HFFc6 (cell line): ENCODE data around the gene C11orf42. TPM values are rescaled to one million over a fixed set of nuclear protein-coding genes. Genes with fewer than 3 reads are reported as not detected.

Source experiments
- DNase-seq: peaks from one replicate; pipeline ENCODE4 v3.0.0-alpha.2; 2018
- H3K27ac Mint-ChIP-seq: 2 replicates; pipeline ENCODE4 v1.8.0; 2020; ENCODE audit warnings: mild to moderate bottlenecking, mixed read lengths
- H3K27me3 Mint-ChIP-seq: 2 replicates; pipeline ENCODE4 v1.8.0; 2021; ENCODE audit warnings: mild to moderate bottlenecking, moderate library complexity, mixed read lengths; ENCODE audit not compliant: insufficient read depth
- H3K36me3 Mint-ChIP-seq: 2 replicates; pipeline ENCODE4 v1.8.0; 2021; ENCODE audit warnings: low read depth, mixed read lengths
- H3K4me1 Mint-ChIP-seq: 2 replicates; pipeline ENCODE4 v1.8.0; 2020; ENCODE audit warnings: low read depth, mixed read lengths
- H3K4me3 Mint-ChIP-seq: 2 replicates; pipeline ENCODE4 v1.8.0; 2020; ENCODE audit warnings: mild to moderate bottlenecking, moderate library complexity, mixed read lengths
- H3K9me3 Mint-ChIP-seq: 2 replicates; pipeline ENCODE4 v1.8.0; 2020; ENCODE audit warnings: mild to moderate bottlenecking, mixed read lengths
- total RNA-seq, 6 experiments: library from RNA; stranded (reverse); fragmentation: NEBNext Ultra II Directional; extraction: Animal tissue kit (Norgen Biotek cat#: 25700); gene quantifications; 2 replicates in 1 of 6; 3 replicates in 5 of 6; pipeline ENCODE4 v1.2.3, GENCODE V29; 2021
- TF ChIP-seq, protein P1 (sequence below): fragments of 200-600 bp; sonication (generic); IDR thresholded peaks from 2 replicates; pipeline ENCODE4 v1.5.0; 2021; ENCODE audit warnings: antibody characterized with exemption, mild to moderate bottlenecking

C11orf42 gene
- total RNA-seq, 6 experiments from 2014 or later: not detected

DNA sequence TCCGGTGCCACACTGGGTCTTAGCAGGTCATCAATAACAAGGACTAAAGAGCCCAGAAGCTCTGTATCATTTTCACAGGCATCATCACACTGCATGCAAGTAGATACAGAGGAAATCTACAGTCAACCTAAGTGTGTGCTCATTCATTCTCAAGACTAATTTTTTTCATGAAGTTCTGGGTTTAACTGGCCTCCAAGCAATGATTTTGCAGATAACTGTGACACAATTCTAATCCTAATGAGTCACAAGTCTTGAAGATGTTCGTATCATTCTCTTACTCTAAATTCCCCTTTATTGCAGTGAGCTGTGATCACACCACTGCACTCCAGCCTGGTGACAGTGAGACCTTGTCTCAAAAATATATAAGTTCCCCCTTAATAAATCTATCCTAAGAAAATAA lies 3.9 kb upstream of the C11orf42 start:
- DNase-seq: peak; percentile 47
- no peak overlapping the region for H3K27ac Mint-ChIP-seq
- peaks cover 2% of the 10 kb centered on the region for H3K27me3 Mint-ChIP-seq
- H3K4me3 Mint-ChIP-seq: no peak overlapping the region
- peaks cover 21% of the 10 kb centered on the region for H3K4me1 Mint-ChIP-seq
- no peaks in the 10 kb centered on the region for H3K36me3 Mint-ChIP-seq
- TF ChIP-seq, protein P1, sequence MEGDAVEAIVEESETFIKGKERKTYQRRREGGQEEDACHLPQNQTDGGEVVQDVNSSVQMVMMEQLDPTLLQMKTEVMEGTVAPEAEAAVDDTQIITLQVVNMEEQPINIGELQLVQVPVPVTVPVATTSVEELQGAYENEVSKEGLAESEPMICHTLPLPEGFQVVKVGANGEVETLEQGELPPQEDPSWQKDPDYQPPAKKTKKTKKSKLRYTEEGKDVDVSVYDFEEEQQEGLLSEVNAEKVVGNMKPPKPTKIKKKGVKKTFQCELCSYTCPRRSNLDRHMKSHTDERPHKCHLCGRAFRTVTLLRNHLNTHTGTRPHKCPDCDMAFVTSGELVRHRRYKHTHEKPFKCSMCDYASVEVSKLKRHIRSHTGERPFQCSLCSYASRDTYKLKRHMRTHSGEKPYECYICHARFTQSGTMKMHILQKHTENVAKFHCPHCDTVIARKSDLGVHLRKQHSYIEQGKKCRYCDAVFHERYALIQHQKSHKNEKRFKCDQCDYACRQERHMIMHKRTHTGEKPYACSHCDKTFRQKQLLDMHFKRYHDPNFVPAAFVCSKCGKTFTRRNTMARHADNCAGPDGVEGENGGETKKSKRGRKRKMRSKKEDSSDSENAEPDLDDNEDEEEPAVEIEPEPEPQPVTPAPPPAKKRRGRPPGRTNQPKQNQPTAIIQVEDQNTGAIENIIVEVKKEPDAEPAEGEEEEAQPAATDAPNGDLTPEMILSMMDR: no peak
- no peaks in the 10 kb centered on the region for H3K9me3 Mint-ChIP-seq

DNA sequence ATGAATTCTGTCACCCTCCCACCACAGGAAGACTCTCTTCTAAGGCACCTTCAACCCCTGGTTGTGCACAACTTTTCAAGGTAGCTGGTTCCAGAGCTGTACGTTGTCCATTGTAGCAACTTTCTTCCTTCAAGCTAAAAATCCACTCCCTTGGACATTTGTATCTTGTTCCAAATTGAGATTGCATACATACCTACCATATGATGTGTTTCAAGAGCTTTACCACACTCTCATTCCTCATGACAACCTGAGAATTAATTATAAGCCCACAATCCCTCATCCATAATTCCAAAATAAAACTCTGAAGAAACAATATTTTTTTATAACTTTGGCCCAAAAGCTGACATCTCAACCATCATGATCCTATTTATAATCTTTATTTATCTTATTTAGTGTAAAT lies 3.3 kb upstream of the C11orf42 start:
- TF ChIP-seq, protein P1: no peak
- H3K9me3 Mint-ChIP-seq: no peaks in the 10 kb centered on the region
- no peak overlapping the region for H3K27ac Mint-ChIP-seq
- peaks cover 27% of the 10 kb centered on the region for H3K4me1 Mint-ChIP-seq
- DNase-seq: no peak
- no peak overlapping the region for H3K4me3 Mint-ChIP-seq
- peaks cover 2% of the 10 kb centered on the region for H3K27me3 Mint-ChIP-seq
- no peaks in the 10 kb centered on the region for H3K36me3 Mint-ChIP-seq

DNA sequence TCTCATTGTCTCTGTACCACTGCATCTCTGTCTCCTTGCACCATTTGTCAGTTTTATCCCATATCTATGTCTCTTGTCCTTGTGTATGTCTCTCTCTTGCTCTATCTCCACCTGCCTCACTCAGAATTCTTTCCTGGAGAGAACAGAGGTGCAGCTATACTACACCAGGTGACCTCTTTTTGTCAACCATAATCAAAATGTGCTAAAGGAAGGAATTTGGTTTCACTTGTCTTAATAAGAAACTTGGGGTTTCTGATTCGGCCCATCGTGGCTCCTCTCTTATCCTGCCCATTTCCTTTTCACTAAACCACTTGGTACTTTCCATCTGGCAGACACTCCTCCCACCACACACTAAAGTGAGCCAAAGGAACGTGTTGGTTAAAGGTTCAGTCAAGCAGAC lies 2.0 kb upstream of the C11orf42 start:
- no peak for DNase-seq

DNA sequence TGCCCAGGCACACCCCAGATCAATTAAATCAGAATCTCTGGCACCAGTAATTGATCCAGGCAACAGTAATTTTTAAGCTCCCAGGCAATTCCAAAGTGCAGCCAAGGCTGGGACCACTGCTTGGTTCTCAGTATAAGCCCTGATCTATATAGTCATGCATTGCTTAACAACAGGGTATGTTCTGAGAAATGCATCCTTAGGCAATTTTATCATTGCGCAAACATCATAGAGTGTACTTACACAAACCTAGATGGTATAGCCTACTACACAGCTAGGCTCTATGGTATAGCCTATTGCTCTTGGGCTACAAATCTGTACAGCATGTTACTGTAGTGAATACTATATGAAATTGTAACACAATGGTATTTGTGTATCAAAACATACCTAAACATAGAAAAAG lies 651 bp upstream of the C11orf42 start:
- no peak for DNase-seq
- no peak overlapping the region for H3K27ac Mint-ChIP-seq
- H3K36me3 Mint-ChIP-seq: peaks cover 5% of the 10 kb centered on the region; the same call in 1 of the 2 replicates
- H3K4me3 Mint-ChIP-seq: no peak overlapping the region
- TF ChIP-seq, protein P1: no peak
- no peaks in the 10 kb centered on the region for H3K9me3 Mint-ChIP-seq
- no peaks in the 10 kb centered on the region; the same call in 1 of the 2 replicates for H3K27me3 Mint-ChIP-seq
- H3K4me1 Mint-ChIP-seq: peaks cover 28% of the 10 kb centered on the region

More for the DNA sequence above, 2.0 kb upstream of the C11orf42 start:
- Mint-ChIP-seq H3K27ac (no peak overlapping the region), H3K36me3 (no peaks in the 10 kb centered on the region), H3K4me3 (no peak overlapping the region), H3K9me3 (no peaks in the 10 kb centered on the region), H3K27me3 (peaks cover 2% of the 10 kb centered on the region), H3K4me1 (peaks cover 28% of the 10 kb centered on the region)
- TF ChIP-seq, protein P1: no peak

DNA sequence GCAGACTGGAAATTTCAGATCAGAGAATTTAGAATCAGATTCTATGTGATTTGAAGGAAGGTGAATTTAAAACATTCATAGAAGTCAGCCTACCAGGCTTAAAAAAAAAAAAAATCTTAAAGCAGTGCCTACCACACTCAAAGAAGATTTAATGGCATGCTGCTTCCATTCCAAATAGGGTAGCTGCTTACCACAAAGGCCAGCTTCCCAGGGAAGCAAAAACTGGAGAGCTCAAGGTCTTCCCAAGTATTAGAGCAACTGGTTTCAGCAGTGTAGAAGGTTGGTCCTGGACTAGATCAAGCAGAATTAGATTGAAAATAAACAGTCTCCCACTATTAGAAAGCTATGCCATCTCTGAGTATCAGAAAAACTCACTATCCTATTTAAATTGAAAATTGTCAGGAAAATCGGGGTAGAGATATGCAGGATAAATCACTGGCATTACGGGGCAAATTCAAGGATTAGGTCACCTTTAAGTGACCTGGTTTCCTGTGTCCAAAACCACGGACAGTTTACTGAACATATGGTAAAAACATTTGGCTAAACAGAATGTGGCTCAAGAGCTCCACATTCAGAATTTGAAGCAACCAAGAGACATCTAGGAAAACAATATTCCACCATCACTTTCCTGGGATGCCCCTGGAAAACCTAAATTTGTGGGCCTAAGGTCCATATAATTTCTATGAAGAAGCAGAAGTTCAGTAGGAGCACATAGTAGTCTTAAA lies 1.3 kb downstream of the C11orf42 start:
- Mint-ChIP-seq H3K27me3 (no peaks in the 10 kb centered on the region; the same call in none of the 2 replicates), H3K4me3 (no peak overlapping the region), H3K9me3 (no peaks in the 10 kb centered on the region), H3K36me3 (peaks cover 5% of the 10 kb centered on the region; the same call in 1 of the 2 replicates), H3K4me1 (peaks cover 23% of the 10 kb centered on the region), H3K27ac (no peak overlapping the region; the same call in 1 of the 2 replicates)
- TF ChIP-seq, protein P1: no peak
- no peak for DNase-seq
